Measurements from ENCODE around the gene SSUH2. TPM values are rescaled to one million over a fixed set of nuclear protein-coding genes. Genes with fewer than 3 reads are reported as not detected.

Gene SSUH2
- total RNA-seq, 2 donors from 2014 or later, result 0.71 to 0.91 TPM

DNA sequence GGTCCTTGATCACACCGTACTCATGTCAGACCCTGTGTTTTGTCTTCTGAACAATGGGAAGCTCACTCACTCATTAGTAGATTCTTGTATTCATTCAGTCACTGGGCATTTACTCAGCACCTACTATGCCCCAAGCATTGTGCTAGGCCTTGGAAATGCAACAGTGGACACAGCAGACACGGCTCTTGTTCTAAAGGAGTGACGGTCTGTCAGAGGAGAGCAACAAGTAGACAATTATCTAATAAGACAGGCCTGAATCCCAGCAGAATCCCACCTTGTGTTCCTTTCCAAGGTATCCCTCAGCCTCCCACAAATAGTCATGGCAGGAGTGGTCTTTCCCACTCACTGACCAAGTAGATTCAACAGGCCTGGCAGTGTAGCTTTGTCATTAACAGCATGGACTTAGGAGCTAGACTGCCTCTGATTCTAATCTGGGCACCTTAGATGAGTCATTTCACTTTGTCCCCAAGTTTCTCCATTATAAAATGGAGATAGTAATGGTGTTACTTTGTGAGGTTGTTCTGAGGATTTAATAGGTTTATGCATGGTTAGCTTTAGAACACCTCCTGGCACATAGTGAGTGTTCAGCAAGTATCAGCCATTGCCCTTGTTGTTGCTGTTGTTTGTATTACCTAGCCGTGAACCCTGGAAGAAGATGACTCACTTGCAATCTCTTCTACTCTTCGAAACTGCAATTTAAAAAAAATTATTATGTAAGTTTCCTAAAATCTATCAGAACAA, 69.1 kb downstream of the SSUH2 start:
- ATAC-seq, result no peak
- intact Hi-C loops (cut with DNase I), result no loop called here
- DNase-seq, result no peak

DNA sequence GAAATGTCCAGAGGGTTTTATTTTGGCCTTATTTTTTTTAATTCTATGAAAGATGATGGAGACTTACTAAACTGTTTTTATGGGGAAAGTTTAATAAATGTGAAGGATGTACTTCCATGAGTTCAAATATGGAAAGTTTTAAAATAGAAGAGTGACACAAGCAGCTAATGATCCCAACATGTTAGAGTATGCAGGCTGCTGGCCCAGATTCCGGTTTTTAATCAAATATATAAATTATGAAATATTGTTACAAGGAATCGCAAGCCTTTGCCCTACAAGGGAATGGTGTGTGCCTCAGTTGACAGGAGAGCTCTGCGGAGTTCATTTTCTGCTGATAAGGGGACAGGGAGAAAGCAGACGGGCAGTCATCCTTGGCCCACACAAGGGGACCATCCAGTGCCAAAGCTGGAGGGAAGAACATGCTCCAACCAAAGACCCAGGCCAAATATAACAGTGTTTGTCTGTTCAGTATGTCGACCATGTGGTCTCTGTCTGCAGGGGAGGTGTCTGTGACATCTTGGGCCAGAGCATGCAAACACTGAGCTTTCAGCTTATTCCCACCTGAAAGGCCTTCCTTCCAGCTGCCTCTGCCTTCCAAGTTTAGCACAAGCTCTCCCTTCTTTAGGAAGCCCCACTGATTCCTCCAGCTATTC, 69.8 kb downstream of the SSUH2 start:
- ATAC-seq, result peak; percentile 26 to 56
- intact Hi-C loops (cut with DNase I), result no loop called here
- no peak for DNase-seq

DNA sequence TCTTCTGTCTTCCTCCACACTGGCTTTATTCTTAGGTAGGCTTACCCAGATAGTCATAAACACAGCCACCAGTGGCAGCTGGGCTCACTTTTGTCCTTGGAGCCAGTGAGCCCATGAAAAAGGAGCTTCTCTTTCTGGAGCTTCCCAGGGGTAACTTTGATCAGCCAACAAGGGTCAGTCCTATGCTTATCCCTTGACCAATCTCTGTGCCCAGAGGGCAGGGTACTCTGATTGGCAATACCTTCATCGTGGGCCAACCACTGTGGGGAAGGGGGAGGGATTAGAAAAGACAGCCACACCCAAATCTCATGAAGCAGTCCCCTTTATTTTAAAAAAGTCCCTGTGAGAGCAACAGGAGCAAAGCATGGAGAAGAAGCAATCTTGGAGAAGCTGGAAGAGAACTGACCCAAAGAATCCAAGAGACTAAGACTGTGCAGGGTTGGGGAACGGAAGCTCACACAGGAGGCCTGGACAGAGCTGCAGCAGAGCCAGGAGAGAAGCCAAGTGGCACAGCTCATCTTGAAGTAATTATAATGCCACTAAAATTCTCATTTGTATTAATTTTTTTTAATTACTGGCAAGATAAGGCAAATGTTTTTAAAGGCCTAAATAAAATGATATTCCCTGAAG, 70.4 kb downstream of the SSUH2 start:
- ATAC-seq, result peak in 1 of 2 donors; percentile 50
- intact Hi-C loops (cut with DNase I), result no loop called here
- DNase-seq, result no peak

DNA sequence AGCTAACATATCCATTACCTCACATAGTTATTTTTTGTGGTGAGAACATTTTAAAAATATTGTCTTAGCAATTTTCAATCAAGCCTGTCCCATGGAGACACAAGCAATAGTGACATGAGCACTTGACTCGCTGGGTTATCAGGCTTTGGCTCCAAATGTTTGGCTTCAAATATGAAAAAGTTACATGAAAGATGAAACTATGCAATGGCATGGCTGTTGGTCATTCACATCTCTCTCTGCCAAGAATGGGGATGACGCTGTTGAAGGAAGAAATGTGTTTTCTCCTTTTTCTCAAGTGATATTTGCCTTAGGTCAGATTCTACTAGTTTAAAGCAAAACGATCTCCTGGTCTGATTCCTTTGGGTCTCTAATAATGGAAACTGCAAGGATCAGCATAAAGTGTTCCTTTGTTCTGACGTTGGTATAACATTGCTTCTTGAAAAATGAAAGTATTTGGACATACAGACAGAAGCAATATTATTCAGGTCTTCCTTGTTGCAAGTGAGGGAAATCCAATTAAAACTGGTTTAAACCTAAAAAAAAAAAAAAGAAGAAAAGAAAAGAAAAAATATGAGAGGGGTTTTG, 71.2 kb downstream of the SSUH2 start:
- ATAC-seq (peak in 1 of 2 donors; percentile 45), DNase-seq (no peak)

DNA sequence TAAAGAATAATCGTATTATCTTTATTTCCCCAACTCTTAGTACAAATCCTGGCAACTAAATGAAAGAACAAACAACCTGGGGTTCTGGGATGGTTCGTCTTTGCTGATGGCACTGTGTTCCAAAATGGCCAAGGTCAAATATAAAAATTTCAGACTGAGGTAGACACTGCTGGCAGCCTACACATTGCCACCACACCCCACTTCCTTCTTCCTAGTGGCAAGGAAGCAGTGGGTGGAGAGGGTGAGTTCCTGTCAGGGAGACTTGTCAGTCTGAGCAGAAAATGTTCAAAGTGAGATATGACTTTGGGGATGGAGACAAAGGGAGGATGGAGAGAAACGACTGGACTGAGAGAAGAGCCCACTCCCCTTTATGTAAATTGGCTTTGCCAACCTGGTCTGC, 73.3 kb downstream of the SSUH2 start:
- ATAC-seq, result peak in 1 of 2 donors; percentile 14
- intact Hi-C loops (cut with DNase I), result no loop called here
- DNase-seq, result no peak

More for the DNA sequence above, 71.2 kb downstream of the SSUH2 start:
- intact Hi-C loops (cut with DNase I), result no loop called here

Other genes starting within 250 kb of the SSUH2 start
- 10 to 100 TPM; 52.9 to 63.7 TPM for gene LMCD1, start 143.0 kb downstream of the SSUH2 start, total RNA-seq
- gene CAV3, start 89.0 kb upstream of the SSUH2 start, total RNA-seq, result 10 to 100 TPM; 17.6 to 20.4 TPM
- under 1 TPM; 0.47 to 0.59 TPM for gene OXTR, start 124.8 kb upstream of the SSUH2 start, total RNA-seq

Data from left cardiac atrium (tissue), 4 donors.